GM23338 (cell line): ENCODE measurements around the gene MSANTD1. TPM values are rescaled to one million over a fixed set of nuclear protein-coding genes. Genes with fewer than 3 reads are reported as not detected.

ENCODE experiments used
- ATAC-seq: fragments of 200-7000 bp; cut with Tn5 transposase; 3 replicates; pipeline ENCODE4 v1.9.1; 2020
- DNase-seq: peaks from one replicate; pipeline ENCODE4 v3.0.0-alpha.2; 2015; ENCODE audit warnings: low spot score
- H2AFZ ChIP-seq: fragments of 200-600 bp; sonication (generic); 2 replicates; pipeline ENCODE4 v1.8.0; 2016; ENCODE audit warnings: antibody characterized with exemption, mild to moderate bottlenecking, moderate library complexity
- H3F3A ChIP-seq: fragments of 200-600 bp; sonication (generic); replicated peaks from 2 replicates; pipeline ENCODE4 v1.8.0; 2017; ENCODE audit warnings: antibody characterized with exemption, mixed run types, low read depth
- H3K27ac ChIP-seq: fragments of 200-600 bp; sonication (generic); 2 replicates; pipeline ENCODE4 v1.6.1; 2016; ENCODE audit warnings: low read depth
- H3K27me3 ChIP-seq: fragments of 200-600 bp; sonication (generic); 2 replicates; pipeline ENCODE4 v1.8.0; 2016; ENCODE audit warnings: mild to moderate bottlenecking, mixed run types, moderate library complexity; ENCODE audit not compliant: insufficient read depth
- H3K36me3 ChIP-seq: fragments of 200-600 bp; sonication (generic); 2 replicates; pipeline ENCODE4 v1.8.0; 2016; ENCODE audit warnings: mild to moderate bottlenecking; ENCODE audit not compliant: insufficient read depth
- H3K4me1 ChIP-seq: fragments of 200-600 bp; sonication (generic); 2 replicates; pipeline ENCODE4 v1.8.0; 2016; ENCODE audit warnings: mild to moderate bottlenecking, moderate library complexity; ENCODE audit not compliant: insufficient read depth
- H3K4me2 ChIP-seq: fragments of 200-600 bp; sonication (generic); 2 replicates; pipeline ENCODE4 v1.7.1; 2017; ENCODE audit warnings: mixed run types
- H3K4me3 ChIP-seq: fragments of 200-600 bp; sonication (generic); 2 replicates; pipeline ENCODE4 v1.6.1; 2016; ENCODE audit warnings: mixed run types
- H3K79me2 ChIP-seq: fragments of 200-600 bp; sonication (generic); replicated peaks from 2 replicates; pipeline ENCODE4 v1.8.0; 2017; ENCODE audit warnings: mild to moderate bottlenecking; ENCODE audit not compliant: insufficient read depth
- H3K9me2 ChIP-seq: fragments of 200-600 bp; sonication (generic); 2 replicates; pipeline ENCODE4 v1.8.0; 2017; ENCODE audit not compliant: insufficient read depth
- H4K20me1 ChIP-seq: fragments of 200-600 bp; sonication (generic); replicated peaks from 2 replicates; pipeline ENCODE4 v1.8.0; 2017; ENCODE audit warnings: mild to moderate bottlenecking; ENCODE audit not compliant: insufficient read depth
- H3K27ac Mint-ChIP-seq: 2 replicates; pipeline ENCODE4 v1.8.0; 2020; ENCODE audit warnings: inconsistent platforms, mild to moderate bottlenecking, moderate library complexity, mixed read lengths
- H3K27me3 Mint-ChIP-seq: 3 replicates; pipeline ENCODE4 v1.8.0; 2022; ENCODE audit warnings: low read depth, mild to moderate bottlenecking, moderate library complexity, mixed read lengths, inconsistent platforms; ENCODE audit not compliant: insufficient read depth, poor library complexity
- H3K36me3 Mint-ChIP-seq: 3 replicates; pipeline ENCODE4 v1.8.0; 2021; ENCODE audit warnings: low read depth, mild to moderate bottlenecking, inconsistent platforms, moderate library complexity, mixed read lengths
- H3K4me1 Mint-ChIP-seq: 3 replicates; pipeline ENCODE4 v1.8.0; 2020; ENCODE audit warnings: mild to moderate bottlenecking, inconsistent platforms, mixed read lengths
- H3K4me3 Mint-ChIP-seq: 3 replicates; pipeline ENCODE4 v1.8.0; 2021; ENCODE audit warnings: moderate library complexity, mild to moderate bottlenecking, inconsistent platforms, mixed read lengths
- H3K9me3 Mint-ChIP-seq: 3 replicates; pipeline ENCODE4 v1.8.0; 2020; ENCODE audit warnings: moderate library complexity, mild to moderate bottlenecking, inconsistent platforms, mixed read lengths
- CREB1 ChIP-seq: fragments of 250-450 bp; sonication (Bioruptor Pico); IDR thresholded peaks from 2 replicates; pipeline ENCODE4 v1.5.0; 2020; ENCODE audit warnings: low read depth, mild to moderate bottlenecking, moderate library complexity
- EZH2 ChIP-seq: fragments of 200-600 bp; sonication (generic); IDR thresholded peaks from one replicate; pipeline ENCODE4 v1.8.0; 2017; ENCODE audit warnings: antibody characterized with exemption, mild to moderate bottlenecking, low read depth; ENCODE audit not compliant: unreplicated experiment
- EZH2phosphoT487 ChIP-seq: fragments of 200-600 bp; sonication (generic); IDR thresholded peaks from one replicate; pipeline ENCODE4 v1.8.1; 2018; ENCODE audit warnings: antibody characterized with exemption; ENCODE audit not compliant: unreplicated experiment
- JUNB ChIP-seq: IDR thresholded peaks from one replicate; pipeline ENCODE4 v1.6.1; 2016; ENCODE audit warnings: antibody characterized with exemption; ENCODE audit not compliant: unreplicated experiment
- NANOG ChIP-seq: IDR thresholded peaks from 2 replicates; pipeline ENCODE4 v1.6.1; 2016; ENCODE audit warnings: antibody characterized with exemption, borderline replicate concordance
- POLR2AphosphoS5 ChIP-seq: IDR thresholded peaks from 2 replicates; pipeline ENCODE4 v1.6.1; 2016; ENCODE audit warnings: antibody characterized with exemption, low read depth
- ZNF114 ChIP-seq: fragments of 250-450 bp; sonication (Bioruptor Pico); IDR thresholded peaks from 2 replicates; pipeline ENCODE4 v1.5.0; 2020; ENCODE audit warnings: mild to moderate bottlenecking, moderate library complexity
- ZNF331 ChIP-seq: fragments of 250-450 bp; sonication (Bioruptor Pico); IDR thresholded peaks from 2 replicates; pipeline ENCODE4 v1.5.0; 2020; ENCODE audit warnings: low read depth, mild to moderate bottlenecking, moderate library complexity
- polyA plus RNA-seq: library from polyadenylated mRNA; unstranded; fragments of >200 nt; fragmentation: Nextera tagmentation; extraction: Ambion mirVana; gene quantifications from 2 replicates; pipeline ENCODE4 v1.2.1, GENCODE V29; 2016
- total RNA-seq: library from RNA; depleted of rRNA; stranded (reverse); fragments of >200 nt; shearing (Covaris generic); gene quantifications from 2 replicates; pipeline ENCODE4 v1.2.3, GENCODE V29; 2014
- TF ChIP-seq, protein P1 (sequence below): IDR thresholded peaks from one replicate; pipeline ENCODE4 v1.6.1; 2018; ENCODE audit warnings: antibody characterized with exemption; ENCODE audit not compliant: unreplicated experiment
- TF ChIP-seq, protein P2 (sequence below), 2 experiments: fragments of 200-600 bp in 1 of 2; sonication (generic) in 1 of 2; conservative IDR thresholded peaks; 2 replicates each; pipeline versions ENCODE4 v1.5.1 to v1.6.1; 2016 to 2017; ENCODE audit warnings: antibody characterized with exemption in 2 of 2, low read depth in 2 of 2, mild to moderate bottlenecking in 2 of 2, moderate library complexity in 1 of 2
- TF ChIP-seq, protein P3 (sequence below): IDR thresholded peaks from 2 replicates; pipeline ENCODE4 v1.6.1; 2016; ENCODE audit warnings: antibody characterized with exemption

Gene MSANTD1
- total and polyA plus RNA-seq, 2 experiments from 2014 or later, result 0.29 to 1.0 TPM

DNA sequence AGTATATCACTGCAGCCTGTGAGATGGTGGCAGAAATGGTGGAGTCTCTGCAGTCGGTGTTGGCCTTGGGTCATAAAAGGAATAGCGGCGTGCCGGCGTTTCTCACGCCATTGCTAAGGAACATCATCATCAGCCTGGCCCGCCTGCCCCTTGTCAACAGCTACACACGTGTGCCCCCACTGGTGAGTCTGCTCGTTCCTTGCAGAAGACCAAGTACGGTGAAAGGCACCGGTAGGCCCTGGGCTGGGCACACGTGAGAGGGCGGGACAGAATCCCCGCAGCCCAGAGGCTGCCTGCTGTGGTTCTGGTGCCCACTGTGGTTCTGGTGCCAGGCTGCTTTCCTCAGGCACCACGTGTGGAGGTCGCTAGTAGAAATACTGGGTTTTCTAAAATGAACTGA lies 31.2 kb upstream of the MSANTD1 start (continued):
- TF ChIP-seq, protein P1, sequence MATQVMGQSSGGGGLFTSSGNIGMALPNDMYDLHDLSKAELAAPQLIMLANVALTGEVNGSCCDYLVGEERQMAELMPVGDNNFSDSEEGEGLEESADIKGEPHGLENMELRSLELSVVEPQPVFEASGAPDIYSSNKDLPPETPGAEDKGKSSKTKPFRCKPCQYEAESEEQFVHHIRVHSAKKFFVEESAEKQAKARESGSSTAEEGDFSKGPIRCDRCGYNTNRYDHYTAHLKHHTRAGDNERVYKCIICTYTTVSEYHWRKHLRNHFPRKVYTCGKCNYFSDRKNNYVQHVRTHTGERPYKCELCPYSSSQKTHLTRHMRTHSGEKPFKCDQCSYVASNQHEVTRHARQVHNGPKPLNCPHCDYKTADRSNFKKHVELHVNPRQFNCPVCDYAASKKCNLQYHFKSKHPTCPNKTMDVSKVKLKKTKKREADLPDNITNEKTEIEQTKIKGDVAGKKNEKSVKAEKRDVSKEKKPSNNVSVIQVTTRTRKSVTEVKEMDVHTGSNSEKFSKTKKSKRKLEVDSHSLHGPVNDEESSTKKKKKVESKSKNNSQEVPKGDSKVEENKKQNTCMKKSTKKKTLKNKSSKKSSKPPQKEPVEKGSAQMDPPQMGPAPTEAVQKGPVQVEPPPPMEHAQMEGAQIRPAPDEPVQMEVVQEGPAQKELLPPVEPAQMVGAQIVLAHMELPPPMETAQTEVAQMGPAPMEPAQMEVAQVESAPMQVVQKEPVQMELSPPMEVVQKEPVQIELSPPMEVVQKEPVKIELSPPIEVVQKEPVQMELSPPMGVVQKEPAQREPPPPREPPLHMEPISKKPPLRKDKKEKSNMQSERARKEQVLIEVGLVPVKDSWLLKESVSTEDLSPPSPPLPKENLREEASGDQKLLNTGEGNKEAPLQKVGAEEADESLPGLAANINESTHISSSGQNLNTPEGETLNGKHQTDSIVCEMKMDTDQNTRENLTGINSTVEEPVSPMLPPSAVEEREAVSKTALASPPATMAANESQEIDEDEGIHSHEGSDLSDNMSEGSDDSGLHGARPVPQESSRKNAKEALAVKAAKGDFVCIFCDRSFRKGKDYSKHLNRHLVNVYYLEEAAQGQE, result no peak
- TF ChIP-seq ZNF114 (CRISPR knock-in tag) (no peak), CREB1 (no peak)

DNA sequence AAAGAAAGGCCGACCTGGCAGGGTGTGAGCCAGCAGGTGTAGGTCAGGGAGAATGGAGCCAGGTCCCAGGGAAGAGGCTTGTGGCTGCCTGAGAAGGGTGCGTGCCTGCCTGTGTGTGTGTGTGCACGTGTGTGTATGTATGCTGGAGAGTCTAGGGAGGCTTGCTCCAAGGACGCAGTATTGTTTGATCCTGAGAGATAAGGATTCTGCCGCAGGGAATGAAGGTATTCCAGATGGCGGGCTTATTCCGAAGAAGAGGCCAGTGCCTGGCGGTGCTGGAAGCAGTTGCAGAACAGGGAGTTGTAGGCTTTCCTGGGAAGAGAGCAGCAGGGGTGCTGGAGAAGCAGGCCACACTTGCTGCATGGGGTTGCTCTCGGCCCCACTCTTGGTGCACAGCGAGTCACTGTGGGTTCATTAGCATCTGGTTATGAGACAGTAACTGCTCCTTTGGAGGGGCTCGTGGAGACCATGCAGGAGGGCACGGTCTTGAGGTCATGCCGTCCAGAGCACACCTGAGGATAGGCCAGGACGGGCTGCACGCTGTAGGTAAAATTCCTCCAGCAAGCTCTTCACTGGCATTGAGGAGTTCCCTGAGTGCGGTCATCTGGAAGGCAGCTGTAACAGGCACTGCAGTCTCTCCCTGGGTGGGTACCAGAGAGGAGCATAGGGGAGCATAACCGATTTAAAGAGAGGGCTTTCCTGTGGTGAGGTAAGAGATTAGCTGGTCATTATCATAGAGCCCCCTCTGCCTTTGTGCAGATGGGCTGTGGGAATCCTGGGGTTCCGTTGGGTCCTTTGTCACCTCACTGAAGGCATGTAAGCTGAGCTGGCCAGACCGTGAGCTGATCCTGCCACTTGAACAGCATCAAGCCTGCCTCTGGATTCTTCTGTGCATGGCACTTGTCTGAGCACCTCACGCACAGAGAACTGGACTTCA lies 29.9 kb upstream of the MSANTD1 start:
- Histone ChIP-seq H3K27ac (no peak overlapping the region), H3K27me3 (no peaks in the 10 kb centered on the region), H4K20me1 (peaks cover 5% of the 10 kb centered on the region), H3K4me1 (no peaks in the 10 kb centered on the region), H3K4me2 (no peak overlapping the region), H3K36me3 (peaks cover 7% of the 10 kb centered on the region), H3K4me3 (no peak overlapping the region), H3K9me2 (no peaks in the 10 kb centered on the region), H2AFZ (no peak overlapping the region), H3F3A (no peaks in the 10 kb centered on the region), H3K79me2 (no peaks in the 10 kb centered on the region)
- H3K4me1 Mint-ChIP-seq, result no peaks in the 10 kb centered on the region
- H3K36me3 Mint-ChIP-seq, result peaks cover 62% of the 10 kb centered on the region
- H3K4me3 Mint-ChIP-seq, result no peak overlapping the region
- no peak overlapping the region for H3K27ac Mint-ChIP-seq
- no peak for DNase-seq
- H3K9me3 Mint-ChIP-seq, result no peaks in the 10 kb centered on the region
- TF ChIP-seq POLR2AphosphoS5 (no peak), EZH2 (no peak), ZNF331 (CRISPR knock-in tag) (no peak), JUNB (no peak), NANOG (no peak), EZH2phosphoT487 (no peak)
- TF ChIP-seq, protein P2, sequence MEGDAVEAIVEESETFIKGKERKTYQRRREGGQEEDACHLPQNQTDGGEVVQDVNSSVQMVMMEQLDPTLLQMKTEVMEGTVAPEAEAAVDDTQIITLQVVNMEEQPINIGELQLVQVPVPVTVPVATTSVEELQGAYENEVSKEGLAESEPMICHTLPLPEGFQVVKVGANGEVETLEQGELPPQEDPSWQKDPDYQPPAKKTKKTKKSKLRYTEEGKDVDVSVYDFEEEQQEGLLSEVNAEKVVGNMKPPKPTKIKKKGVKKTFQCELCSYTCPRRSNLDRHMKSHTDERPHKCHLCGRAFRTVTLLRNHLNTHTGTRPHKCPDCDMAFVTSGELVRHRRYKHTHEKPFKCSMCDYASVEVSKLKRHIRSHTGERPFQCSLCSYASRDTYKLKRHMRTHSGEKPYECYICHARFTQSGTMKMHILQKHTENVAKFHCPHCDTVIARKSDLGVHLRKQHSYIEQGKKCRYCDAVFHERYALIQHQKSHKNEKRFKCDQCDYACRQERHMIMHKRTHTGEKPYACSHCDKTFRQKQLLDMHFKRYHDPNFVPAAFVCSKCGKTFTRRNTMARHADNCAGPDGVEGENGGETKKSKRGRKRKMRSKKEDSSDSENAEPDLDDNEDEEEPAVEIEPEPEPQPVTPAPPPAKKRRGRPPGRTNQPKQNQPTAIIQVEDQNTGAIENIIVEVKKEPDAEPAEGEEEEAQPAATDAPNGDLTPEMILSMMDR (conservative IDR thresholded peaks at IDR 0.05; ENCODE audit: low read depth in 2 of 2), result no peak
- TF ChIP-seq, protein P3, sequence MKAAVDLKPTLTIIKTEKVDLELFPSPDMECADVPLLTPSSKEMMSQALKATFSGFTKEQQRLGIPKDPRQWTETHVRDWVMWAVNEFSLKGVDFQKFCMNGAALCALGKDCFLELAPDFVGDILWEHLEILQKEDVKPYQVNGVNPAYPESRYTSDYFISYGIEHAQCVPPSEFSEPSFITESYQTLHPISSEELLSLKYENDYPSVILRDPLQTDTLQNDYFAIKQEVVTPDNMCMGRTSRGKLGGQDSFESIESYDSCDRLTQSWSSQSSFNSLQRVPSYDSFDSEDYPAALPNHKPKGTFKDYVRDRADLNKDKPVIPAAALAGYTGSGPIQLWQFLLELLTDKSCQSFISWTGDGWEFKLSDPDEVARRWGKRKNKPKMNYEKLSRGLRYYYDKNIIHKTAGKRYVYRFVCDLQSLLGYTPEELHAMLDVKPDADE, result no peak
- TF ChIP-seq, protein P1, result no peak
- ATAC-seq, result no peak
- H3K27me3 Mint-ChIP-seq, result peaks cover 6% of the 10 kb centered on the region
